Adrenal gland (tissue), 12 donors: ENCODE measurements around the gene ITPKB. TPM values are rescaled to one million over a fixed set of nuclear protein-coding genes. Genes with fewer than 3 reads are reported as not detected.

Experiments used
- DNase-seq, 7 donors: peaks; one replicate each; pipeline ENCODE4 v3.0.0-alpha.2; 2019 to 2020
- H3K27ac ChIP-seq, 5 donors: fragments of 200-600 bp; sonication (generic) in 4 of 5; 1 replicate in 3 of 5; 2 replicates in 2 of 5; pipeline versions ENCODE4 v1.5.1 to v1.8.0; 2016 to 2020; ENCODE audit warnings: mild to moderate bottlenecking in 1 of 5
- H3K27me3 ChIP-seq: fragments of 200-600 bp; 2 replicates; pipeline ENCODE4 v1.8.0; 2021
- H3K36me3 ChIP-seq, 2 donors: fragments of 200-600 bp; replicated peaks in 1 of 2; 1 replicate in 1 of 2; 2 replicates in 1 of 2; pipeline versions ENCODE4 v1.5.1 to v1.8.0; 2018 to 2022
- H3K4me1 ChIP-seq, 2 donors: fragments of 200-600 bp; replicated peaks in 1 of 2; 1 replicate in 1 of 2; 2 replicates in 1 of 2; pipeline versions ENCODE4 v1.5.1 to v1.8.0; 2018 to 2021
- H3K4me3 ChIP-seq, 4 donors: fragments of 200-600 bp; sonication (generic) in 3 of 4; one replicate each; pipeline ENCODE4 v1.5.1; 2016 to 2018
- H3K9me3 ChIP-seq, 3 donors: fragments of 200-600 bp; sonication (generic) in 1 of 3; replicated peaks in 1 of 3; 1 replicate in 2 of 3; 2 replicates in 1 of 3; pipeline versions ENCODE4 v1.5.1 to v1.8.0; 2016 to 2021
- POLR2A ChIP-seq, 2 donors: fragments of 450-650 bp; IDR thresholded peaks; one replicate each; pipeline ENCODE4 v1.6.1; 2017; ENCODE audit warnings: antibody characterized with exemption in 2 of 2, mild to moderate bottlenecking in 2 of 2, moderate library complexity in 1 of 2
- WGBS, 4 donors: extraction: QIAGEN DNeasy Blood & Tissue Kit in 2 of 4; methylation state at CpG; one replicate each; pipeline versions ENCODE4 v1.1.5 to v1.1.7; 2013 to 2017; 5-methylcytosine and 5-hydroxymethylcytosine counted together
- intact Hi-C, 2 donors: fragments of 100-400 bp; cut with DNase I; formaldehyde crosslinking; loops; one replicate each; pipeline versions ENCODE4 v1.14.1 to v1.15.0; 2022 to 2023
- polyA plus RNA-seq, 3 donors: library from polyadenylated mRNA; stranded (reverse); fragments of 200-250 nt in 2 of 3; fragments of 350-450 nt in 1 of 3; fragmentation: Illumina TruSeq in 1 of 3; extraction: RNeasy Lipid Tissue Mini Kit (QIAGEN cat#74804) in 1 of 3; gene quantifications; one replicate each; pipeline ENCODE4 v1.2.3, GENCODE V29; 2013 to 2014
- total RNA-seq, 9 donors: library from RNA; depleted of rRNA in 4 of 9; stranded (reverse); fragments of >200 nt in 4 of 9; fragments of 120-200 nt in 1 of 9; fragmentation: NEBNext Ultra II Directional in 1 of 9; extraction: Animal tissue kit (Norgen Biotek cat#: 25700) in 1 of 9; gene quantifications; one replicate each; pipeline versions ENCODE4 v1.1.0 to v1.2.4, GENCODE V29; 2013 to 2023
- TF ChIP-seq, protein P1 (sequence below), 6 experiments: fragments of 450-650 bp in 4 of 6; fragments of 200-600 bp in 2 of 6; sonication (generic) in 1 of 6; IDR thresholded peaks; 1 replicate in 5 of 6; 2 replicates in 1 of 6; pipeline versions ENCODE4 v1.5.1 to v1.8.0; 2016 to 2021; ENCODE audit warnings: antibody characterized with exemption in 6 of 6, mild to moderate bottlenecking in 2 of 6, moderate library complexity in 1 of 6
- donor health status: healthy with polysubstance abuse.
- donor health status: Bipolar disorder and iron deficiency.
- donor health status: DM: yes; HTN: yes; CAD: no.
- donor health status: DM: no; HTN: no; CAD: no.
- donor health status: DM: no; HTN: no; CAD: no.
- donor health status: DM: yes; HTN: yes; CAD: no.

The ITPKB gene
- total and polyA plus RNA-seq, 12 donors = 2.3 to 22.7 (median 13.0) TPM

DNA sequence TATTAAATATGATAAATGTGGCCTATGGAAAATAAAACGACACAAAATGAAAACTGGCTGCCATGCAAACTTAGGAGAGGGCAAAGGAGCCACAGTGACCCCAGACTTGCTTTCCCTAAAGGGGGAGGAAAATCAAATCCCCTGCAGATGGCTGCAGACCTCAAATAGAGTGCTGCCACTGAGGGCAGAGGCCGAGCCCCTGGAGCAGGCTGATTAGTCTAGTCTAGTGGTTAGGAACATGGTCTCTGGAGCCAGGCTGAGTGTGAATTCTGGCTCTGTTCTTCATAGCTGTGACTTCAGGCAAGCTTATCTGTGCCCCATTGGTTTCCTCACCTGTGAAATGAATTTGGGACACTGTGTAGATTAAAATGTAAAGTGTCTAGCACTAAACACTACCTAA, 60.8 kb downstream of the ITPKB start:
- WGBS, 4 donors = 65 to 88% (median 82%) methylated on average over 2 of the region's 2 CpGs
- Histone ChIP-seq H3K4me1 (peaks cover 32 to 63% of the 10 kb centered on the region in 2 donors), H3K36me3 (no peaks in the 10 kb centered on the region), H3K27me3 (no peaks in the 10 kb centered on the region), H3K27ac (peak overlapping the region in 3 of 5 donors; percentile 94 to 96 (median 94)), H3K9me3 (no peaks in the 10 kb centered on the region), H3K4me3 (no peak overlapping the region)
- TF ChIP-seq, protein P1, sequence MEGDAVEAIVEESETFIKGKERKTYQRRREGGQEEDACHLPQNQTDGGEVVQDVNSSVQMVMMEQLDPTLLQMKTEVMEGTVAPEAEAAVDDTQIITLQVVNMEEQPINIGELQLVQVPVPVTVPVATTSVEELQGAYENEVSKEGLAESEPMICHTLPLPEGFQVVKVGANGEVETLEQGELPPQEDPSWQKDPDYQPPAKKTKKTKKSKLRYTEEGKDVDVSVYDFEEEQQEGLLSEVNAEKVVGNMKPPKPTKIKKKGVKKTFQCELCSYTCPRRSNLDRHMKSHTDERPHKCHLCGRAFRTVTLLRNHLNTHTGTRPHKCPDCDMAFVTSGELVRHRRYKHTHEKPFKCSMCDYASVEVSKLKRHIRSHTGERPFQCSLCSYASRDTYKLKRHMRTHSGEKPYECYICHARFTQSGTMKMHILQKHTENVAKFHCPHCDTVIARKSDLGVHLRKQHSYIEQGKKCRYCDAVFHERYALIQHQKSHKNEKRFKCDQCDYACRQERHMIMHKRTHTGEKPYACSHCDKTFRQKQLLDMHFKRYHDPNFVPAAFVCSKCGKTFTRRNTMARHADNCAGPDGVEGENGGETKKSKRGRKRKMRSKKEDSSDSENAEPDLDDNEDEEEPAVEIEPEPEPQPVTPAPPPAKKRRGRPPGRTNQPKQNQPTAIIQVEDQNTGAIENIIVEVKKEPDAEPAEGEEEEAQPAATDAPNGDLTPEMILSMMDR (IDR thresholded peaks at IDR 0.05) = no peak
- TF ChIP-seq POLR2A (IDR thresholded peaks at IDR 0.05) = no peak
- no peak for DNase-seq
- intact Hi-C loops = no loop called here

DNA sequence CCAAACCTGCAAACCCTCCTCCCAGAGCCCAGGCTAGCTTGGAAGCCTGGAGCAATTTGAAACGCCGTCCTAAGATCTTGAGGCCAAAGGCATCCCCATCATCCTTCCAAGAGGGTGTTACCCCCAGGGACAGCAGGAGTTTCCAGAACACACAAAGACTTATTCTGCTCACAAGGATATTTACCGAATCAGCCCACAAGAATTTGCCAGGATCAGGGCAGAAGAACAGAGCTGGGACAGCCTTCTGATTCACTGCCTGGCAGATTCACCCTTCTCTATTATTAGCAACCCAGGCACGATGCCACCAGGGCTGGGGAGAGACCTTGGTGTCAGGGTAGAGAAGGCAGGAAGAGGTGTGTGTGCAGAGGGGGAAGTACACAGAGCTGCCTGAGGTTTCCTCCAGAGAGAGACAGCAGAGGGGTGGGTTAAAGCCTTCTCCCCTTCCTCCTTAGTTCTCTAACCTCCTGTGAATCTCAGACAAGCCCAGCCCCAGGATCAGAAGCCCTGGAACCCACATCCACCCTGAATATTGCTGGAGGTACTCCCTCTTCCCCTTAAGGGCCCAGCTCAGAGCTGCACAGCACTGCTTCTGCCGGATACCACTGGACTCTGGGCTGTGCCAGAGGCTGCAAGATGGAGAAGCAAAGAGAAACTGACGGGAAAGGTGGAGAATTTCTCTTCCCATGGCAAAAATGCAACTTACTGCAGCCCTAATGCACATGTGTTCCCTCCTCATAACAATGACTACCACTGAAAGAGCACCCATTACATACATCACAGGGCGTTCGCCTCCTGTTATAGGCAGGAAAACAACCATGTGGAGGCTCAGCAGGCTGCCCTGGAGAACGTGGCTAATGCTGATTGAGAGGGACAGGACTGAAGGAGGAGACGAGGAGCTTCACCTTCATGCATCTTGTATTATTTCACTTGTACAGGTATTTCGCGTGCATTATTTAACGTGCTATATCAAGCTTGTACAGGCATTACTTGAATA, 61.8 kb downstream of the ITPKB start:
- H3K27me3 ChIP-seq = no peaks in the 10 kb centered on the region
- H3K4me3 ChIP-seq = peak overlapping the region in 1 of 4 donors; percentile 29
- intact Hi-C loops = no loop called here
- H3K4me1 ChIP-seq = peaks cover 32 to 63% of the 10 kb centered on the region in 2 donors
- TF ChIP-seq, protein P1 (IDR thresholded peaks at IDR 0.05) = peak in 2 of 6 experiments; percentile 11 to 31
- TF ChIP-seq POLR2A (IDR thresholded peaks at IDR 0.05) = peak in 1 of 2 donors; percentile 82
- peak overlapping the region; percentile 41 to 96 (median 88) for H3K27ac ChIP-seq
- DNase-seq = peak; percentile 95 to 97 (median 96)
- WGBS, 4 donors = 44 to 45% (median 44%) methylated on average over 13 of the region's 13 CpGs
- H3K36me3 ChIP-seq = no peaks in the 10 kb centered on the region
- no peaks in the 10 kb centered on the region for H3K9me3 ChIP-seq

DNA sequence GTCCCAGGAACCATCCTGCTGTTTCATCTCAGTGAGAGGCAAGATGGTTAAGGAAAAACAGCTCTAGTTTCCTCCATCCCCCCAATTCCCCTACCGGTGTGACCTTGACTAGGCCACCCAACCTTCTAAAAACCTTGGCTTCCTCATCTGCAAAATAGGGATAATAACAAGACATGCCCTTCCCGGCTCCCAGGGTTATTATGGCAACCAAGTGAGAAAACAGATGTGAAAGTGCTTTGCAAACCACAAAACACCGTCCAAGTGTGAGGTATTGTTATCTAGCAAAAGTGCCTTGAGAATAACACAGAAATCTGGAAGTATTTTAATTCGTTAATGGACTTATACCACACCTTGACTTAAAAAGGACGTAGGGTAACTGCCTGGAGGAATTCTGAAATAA, 62.7 kb downstream of the ITPKB start:
- intact Hi-C loops = no loop called here
- whole genome bisulfite sequencing, 4 donors = 20 to 26% (median 24%) methylated on average over 5 of the region's 5 CpGs
- no peak for TF ChIP-seq POLR2A (IDR thresholded peaks at IDR 0.05)
- TF ChIP-seq, protein P1 (IDR thresholded peaks at IDR 0.05) = peak in 1 of 6 experiments; percentile 3
- no peak overlapping the region for H3K4me3 ChIP-seq
- DNase-seq = no peak
- peak overlapping the region in 4 of 5 donors; percentile 41 to 96 (median 91) for H3K27ac ChIP-seq
- H3K9me3 ChIP-seq = no peaks in the 10 kb centered on the region
- peaks cover 32 to 63% of the 10 kb centered on the region in 2 donors for H3K4me1 ChIP-seq
- H3K27me3 ChIP-seq = no peaks in the 10 kb centered on the region
- no peaks in the 10 kb centered on the region for H3K36me3 ChIP-seq

DNA sequence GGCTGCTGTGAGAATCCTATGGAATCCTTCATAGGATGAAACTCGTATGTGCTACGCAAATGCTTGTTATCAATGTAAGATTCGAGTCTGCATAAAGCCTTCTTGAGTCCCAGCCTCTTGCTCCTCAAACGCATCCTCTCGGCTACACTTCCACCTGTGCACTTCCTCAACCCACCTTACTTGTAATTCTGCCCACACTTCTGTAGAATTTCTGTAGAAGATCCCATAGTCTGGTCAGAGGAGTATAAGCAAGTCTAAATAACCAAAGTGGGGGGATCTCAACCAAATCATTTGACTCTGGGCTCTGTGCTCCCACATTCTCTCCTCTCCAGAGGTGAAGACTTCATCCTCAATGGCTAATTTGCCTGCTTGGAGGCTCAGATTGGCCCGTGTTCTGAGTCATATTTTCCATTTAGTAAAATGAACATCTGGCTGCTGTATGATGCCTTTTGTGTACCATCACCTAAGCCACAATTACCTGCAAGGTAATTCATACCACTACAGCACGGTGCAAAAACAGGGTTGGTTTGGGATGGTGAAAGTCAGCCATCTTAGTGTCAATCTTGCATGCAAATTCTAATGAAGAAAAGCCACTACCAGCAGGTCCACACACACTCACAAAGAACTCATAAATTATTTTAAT, 63.2 kb downstream of the ITPKB start:
- Histone ChIP-seq H3K4me3 (no peak overlapping the region), H3K27me3 (no peaks in the 10 kb centered on the region), H3K27ac (peak overlapping the region; percentile 56 to 96 (median 88)), H3K9me3 (no peaks in the 10 kb centered on the region), H3K36me3 (no peaks in the 10 kb centered on the region), H3K4me1 (peaks cover 32 to 61% of the 10 kb centered on the region in 2 donors)
- 72 to 86% (median 81%) methylated on average over 7 of the region's 7 CpGs for WGBS, 4 donors
- intact Hi-C loops = no loop called here
- no peak for DNase-seq
- no peak for TF ChIP-seq POLR2A (IDR thresholded peaks at IDR 0.05)
- TF ChIP-seq, protein P1 (IDR thresholded peaks at IDR 0.05) = no peak
